NCI-H2081 treated with DMSO at 0.1 percent for 48 hours (cell line): ENCODE results near the gene MAEA.

Experiments used
- DNase-seq: peaks from one replicate; lab custom pipeline; 2025; lab: John Stamatoyannopoulos, UW

Gene MAEA

DNA sequence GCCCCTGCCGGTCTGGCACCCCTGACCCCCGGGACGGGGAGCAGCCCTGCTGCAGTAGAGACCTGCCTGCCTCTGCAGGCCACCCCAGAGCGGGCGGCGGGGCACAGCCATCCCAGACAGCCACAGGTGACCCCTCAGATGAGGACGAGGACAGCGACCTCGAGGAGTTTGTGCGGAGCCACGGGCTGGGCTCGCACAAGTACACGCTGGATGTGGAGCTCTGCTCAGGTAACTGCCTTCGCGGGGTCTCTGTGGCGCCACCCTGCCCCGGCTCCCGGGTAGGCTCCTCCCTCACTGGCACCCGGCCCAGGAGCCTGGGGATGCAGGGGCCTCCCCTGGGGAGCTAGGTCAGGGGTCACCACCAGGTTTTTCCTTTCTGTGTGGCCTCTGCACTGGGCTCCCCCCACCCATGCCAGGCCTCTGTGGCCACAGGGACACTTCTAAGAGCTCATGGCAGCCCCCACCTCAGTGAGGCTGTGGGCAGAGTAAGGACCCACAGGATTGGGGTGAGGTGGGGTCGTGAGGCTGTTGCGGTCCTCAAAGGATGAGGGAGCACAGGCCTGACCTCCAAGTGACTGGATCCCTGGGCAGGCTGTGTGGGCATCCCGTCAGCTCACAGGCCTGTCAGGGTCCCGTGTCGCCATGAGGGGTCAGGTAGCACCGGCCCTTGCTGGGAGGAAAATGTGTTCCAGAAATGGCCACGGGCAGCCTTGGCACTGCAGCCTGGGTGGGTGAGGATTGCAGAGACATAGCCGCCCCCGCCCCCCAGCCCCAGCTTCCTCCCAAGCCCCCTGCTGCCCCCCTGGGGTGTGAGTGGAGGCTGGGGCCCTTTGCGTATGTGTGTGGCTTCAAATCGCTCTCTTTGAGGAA is 63.7 kb downstream of the MAEA start:
- DNase-seq = no peak

GRCh38 chr4:1354136-1354982 is 64.7 kb downstream of the MAEA start:
- DNase-seq = no peak

DNA sequence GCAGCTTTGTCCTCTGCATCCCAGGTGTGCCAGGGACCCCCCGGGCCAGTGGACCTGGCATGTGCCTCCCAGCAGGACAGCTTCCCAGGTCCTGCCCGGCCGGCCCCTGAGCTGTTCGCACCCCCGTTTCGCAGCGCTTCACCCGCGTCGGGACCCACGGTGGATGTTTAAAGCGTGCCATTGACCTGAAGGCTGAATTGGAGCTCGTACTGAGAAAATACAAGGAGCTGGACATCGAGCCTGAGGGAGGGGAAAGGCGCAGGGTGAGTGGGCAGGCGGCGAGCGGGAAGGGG is 65.2 kb downstream of the MAEA start:
- DNase-seq = no peak

- no peak for DNase-seq
These were observed 65.7 kb downstream of the MAEA start for GRCh38 chr4:1355378-1355777.

GRCh38 chr4:1356181-1356998 is 66.7 kb downstream of the MAEA start:
- DNase-seq = no peak

DNA sequence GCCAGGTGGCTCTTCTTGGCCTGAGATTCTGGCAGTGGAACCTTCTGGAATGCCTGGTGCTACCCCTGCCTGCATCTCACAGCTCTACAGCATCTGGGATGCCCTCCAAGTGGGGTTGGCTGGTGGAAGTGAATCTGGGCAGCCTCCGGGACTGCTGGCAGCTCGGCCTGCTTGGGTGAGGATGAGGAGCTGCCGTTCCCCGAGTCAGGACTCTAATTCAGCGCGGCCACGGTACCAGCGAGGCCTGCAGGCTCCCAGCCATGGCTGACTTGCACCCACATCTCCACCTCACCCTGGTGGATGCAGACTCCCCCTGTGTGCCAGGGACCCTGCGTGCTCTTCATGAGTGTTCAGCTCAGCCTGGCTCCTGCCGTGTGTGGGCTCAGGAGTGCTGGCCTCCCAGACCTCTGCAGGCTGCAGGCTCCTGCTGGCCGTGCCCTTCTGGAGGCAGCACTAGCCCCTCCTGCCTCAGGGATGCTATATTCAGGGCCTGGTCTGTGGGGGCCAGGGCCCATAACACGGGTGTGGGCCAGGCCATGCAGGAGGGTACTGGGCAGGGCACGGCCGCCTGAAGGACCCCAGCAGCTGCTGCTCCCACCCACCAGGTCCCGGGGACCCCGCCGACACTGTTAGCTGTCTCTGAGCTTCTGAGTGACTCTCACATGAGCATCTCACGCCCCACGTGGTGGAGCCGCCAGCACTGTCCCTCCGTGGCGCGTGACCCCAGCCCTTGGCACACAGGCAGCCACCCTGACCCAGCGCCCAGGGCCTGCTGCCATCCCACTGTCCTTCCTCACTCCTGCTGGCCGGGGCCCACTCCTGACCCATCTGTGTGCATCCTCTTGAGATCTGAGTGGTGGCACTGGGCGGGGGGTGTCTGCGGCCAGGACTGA is 67.9 kb downstream of the MAEA start:
- DNase-seq = no peak

DNA sequence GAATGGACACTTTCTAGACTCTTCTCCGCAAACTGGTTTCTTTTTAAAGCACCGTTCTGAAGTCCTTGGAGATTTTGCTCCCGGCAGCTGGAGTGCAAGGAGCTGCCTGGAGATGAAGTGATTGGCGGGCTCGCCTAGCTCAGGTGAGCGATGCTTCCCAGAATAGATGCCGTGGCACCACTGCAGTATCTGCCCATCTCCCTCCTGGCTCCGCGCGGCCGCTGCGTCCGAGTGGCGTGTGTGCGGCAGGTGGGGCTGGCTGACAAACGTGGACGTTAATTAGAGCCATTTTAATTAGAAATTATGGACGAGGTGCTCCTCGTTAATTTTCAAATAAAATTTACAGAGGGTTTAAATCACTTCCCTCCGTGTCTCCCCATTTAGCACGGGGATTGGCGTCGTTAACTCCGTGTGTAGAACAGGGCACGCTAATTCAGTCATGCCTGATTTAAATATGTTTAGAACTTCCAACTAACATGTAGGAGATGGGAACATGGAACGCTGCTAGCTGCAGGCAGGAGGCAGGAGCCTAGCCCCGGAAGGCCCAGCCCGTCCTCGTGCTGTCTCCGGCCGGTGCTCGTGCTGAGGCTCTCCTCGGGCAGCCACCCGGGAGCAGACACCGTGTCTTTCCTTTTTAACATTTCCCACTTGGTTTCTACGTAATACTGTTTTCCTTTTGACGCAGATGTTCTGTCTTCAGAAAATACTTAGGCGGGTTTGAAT is 68.9 kb downstream of the MAEA start:
- no peak for DNase-seq

- no peak for DNase-seq
These were observed 69.4 kb downstream of the MAEA start for GRCh38 chr4:1359144-1359501.

DNA sequence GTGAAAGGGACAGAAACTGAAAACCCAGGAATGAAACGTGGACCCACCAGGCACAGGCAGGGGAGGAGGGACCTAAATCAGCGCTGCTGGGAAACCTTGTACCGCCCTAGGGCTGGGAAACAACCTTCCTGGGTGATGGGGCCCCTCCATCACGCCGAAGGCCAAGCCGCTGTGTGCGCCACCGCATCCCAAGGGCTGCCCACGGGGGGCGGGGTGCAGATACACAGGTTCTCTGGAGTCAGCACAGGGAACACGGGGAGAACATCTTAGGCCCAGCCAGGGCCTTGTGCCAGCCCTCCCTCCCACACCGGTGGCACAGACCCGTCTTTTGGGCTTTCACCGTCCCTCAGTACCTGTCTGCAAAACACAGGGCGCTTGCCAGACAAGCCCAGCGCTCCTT is 70.3 kb downstream of the MAEA start:
- DNase-seq = no peak

GRCh38 chr4:1360423-1361283 is 71.0 kb downstream of the MAEA start:
- no peak for DNase-seq

- DNase-seq = no peak
These were observed 71.7 kb downstream of the MAEA start for GRCh38 chr4:1361431-1361830.

DNA sequence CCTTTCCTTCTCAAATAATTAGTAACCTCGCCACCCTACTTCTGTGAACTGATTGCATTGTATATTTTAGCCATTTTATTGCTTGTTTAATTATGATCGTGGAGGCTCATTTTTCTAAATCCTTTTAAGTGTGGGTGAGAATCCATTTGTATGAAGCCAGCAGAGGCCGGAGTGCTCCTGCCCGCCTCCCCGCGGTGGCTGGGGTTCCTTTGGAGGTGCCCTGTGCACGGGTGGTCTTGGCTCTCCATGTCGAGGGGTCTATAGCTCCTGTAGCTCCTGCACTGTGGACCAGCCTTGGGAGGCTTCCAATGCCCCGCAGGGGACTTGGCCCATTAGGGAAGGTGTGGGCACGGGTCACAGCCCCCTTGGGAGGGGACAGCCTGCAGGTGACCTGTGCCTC is 72.4 kb downstream of the MAEA start:
- no peak for DNase-seq

GRCh38 chr4:1362521-1362920 is 72.8 kb downstream of the MAEA start:
- DNase-seq = no peak

DNA sequence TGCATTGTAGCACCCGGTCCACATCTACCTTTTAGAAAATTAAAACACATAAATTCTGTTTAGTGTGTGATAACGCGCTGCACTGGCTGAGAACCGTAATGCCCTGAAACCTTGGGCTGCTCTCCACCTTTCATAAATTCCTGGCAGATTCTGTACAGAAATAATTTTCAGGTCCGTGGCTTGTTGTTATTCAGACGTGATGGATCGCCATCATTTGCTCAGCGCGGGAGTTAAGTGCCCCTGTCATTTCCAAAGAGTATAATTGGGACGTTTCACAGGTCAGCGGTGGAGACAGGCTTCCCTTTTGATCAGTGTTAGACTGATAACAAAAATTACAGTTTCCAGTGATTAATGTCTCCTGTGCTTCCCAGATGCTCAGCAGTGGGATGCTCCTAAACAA is 73.8 kb downstream of the MAEA start:
- no peak for DNase-seq

DNA sequence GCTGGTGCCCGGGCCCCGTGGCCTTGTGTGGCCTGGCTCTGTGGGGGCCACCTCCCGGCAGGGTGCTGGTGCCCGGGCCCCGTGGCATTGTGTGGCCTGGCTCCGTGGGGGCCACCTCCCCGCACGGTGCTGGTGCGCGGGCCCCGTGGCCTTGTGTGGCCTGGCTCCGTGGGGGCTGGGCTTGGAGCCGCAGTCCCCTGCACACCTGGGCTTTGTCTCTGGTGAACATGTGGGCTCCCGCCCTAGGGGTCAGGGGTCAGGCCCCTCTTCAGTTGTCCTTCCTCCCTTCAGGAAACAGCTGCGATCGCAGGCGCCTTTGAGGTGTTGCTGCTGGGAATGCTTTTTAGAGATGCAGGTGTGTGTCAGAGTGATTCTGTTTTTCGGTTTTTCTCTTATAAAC is 74.5 kb downstream of the MAEA start:
- no peak for DNase-seq

DNA sequence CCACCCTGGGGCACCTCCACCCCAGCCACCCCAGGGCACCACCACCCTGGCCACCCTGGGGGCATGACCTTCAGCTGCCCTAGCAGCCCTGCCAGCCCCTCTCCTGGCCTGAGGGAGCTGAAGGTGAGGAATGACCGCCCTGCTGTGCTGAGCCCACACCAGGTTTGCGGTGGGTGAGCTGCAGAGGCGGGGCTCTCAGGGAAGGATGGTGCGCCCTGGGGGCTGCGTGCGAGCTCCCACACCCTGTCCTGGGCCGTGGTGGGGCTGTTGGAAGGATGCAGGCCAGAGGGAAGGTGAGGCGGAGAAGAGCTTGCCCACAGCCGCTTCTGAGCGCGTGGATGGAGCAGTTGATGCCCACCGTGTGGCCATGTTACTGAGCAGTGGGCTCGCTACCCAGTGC is 75.1 kb downstream of the MAEA start:
- no peak for DNase-seq

GRCh38 chr4:1365271-1366178 is 75.8 kb downstream of the MAEA start:
- DNase-seq = peak; percentile 42

GRCh38 chr4:1366371-1367229 is 76.9 kb downstream of the MAEA start:
- no peak for DNase-seq
